ENCODE results near the gene PBX3.

DNA sequence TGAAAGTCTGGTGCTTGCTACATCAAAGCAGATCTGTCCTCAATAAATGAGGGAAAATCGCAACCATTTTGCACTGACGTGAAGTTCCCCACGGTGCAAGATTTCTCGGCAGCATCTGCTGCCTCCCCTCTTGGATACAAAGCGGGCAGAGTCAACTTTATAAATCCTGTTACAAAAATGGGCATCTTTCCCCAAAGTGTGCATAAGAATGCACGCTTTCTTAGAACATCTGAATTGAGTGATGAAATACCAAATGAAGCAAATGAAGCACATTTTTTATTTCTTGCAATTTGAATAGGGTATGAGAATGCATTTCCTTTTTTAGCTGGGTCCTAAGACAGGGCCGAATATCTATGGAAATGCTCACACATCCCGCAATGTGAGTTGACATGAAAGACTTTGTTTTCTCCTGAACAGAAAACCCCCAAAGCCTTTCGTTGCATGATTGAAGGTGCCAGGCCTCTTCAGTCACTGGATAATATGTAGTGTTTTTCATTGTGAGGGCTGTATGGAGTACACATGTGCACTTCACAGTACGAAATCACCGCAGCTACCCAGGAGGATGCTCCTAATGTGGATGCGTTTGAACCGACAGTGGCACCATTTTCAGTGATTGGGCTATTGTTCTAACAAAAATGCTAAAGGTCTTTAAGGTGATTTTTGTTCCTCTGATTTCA lies 20.6 kb upstream of the PBX3 start:
- no peak for TF ChIP-seq TAF1 (IDR thresholded peaks at IDR 0.05; ENCODE audit: borderline replicate concordance, low read depth, low read length)
- no peak for TF ChIP-seq POLR2AphosphoS5 (IDR thresholded peaks at IDR 0.05; ENCODE audit: low read depth, low read length)
- TF ChIP-seq POLR2A (IDR thresholded peaks at IDR 0.05; ENCODE audit: low read depth, low read length) = no peak
